Right ventricle myocardium inferior (tissue), 1 donor: ENCODE data around the gene TRH. TPM values are rescaled to one million over a fixed set of nuclear protein-coding genes. Genes with fewer than 3 reads are reported as not detected.
"Not testable (repeated sequence)": the region's sequence is repeated elsewhere in the genome, so short reads cannot be mapped to it uniquely, and the experiment has no call there.

ENCODE experiments used
- ATAC-seq: fragments of 200-7000 bp; cut with Tn5 transposase; one replicate; pipeline ENCODE4 v1.9.1; 2020; ENCODE audit warnings: mild to moderate bottlenecking, moderate library complexity
- DNase-seq: peaks from one replicate; pipeline ENCODE4 v3.0.0; 2021; ENCODE audit errors: missing footprints
- intact Hi-C: fragments of 100-400 bp; cut with DNase I; formaldehyde crosslinking; loops from one replicate; pipeline ENCODE4 v1.11.0; 2022
- total RNA-seq: library from RNA; stranded (reverse); fragmentation: NEBNext Ultra II Directional; extraction: Animal tissue kit (Norgen Biotek cat#: 25700); gene quantifications from one replicate; pipeline ENCODE4 v1.2.1, GENCODE V29; 2021
- donor health status: DM: no; HTN: yes; CAD: no; lungs with severe emphysema.

Gene TRH
- total RNA-seq, 1 donor from 2014 or later = not detected

DNA sequence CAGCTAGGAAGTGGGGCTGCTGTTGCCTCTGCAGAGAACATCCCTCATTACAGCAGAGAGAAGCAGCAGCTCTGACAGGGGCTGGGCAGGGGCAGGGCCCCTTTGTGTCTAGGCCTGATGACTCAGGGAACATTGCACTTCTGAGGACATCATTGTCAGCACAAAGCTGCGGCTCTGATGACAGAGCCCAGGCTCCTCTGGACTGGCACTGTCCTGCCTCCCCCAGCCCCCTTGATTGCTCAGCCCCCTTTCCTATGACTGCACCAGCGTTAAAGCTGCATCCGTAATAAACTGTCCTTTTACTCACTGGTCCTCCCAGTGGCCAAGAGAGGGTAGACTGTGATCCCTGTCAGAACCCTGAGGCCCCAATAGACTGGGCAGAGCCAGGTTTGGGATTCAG lies 18.3 kb downstream of the TRH start:
- DNase-seq (no peak), ATAC-seq (no peak)
- intact Hi-C loops = no loop called here

DNA sequence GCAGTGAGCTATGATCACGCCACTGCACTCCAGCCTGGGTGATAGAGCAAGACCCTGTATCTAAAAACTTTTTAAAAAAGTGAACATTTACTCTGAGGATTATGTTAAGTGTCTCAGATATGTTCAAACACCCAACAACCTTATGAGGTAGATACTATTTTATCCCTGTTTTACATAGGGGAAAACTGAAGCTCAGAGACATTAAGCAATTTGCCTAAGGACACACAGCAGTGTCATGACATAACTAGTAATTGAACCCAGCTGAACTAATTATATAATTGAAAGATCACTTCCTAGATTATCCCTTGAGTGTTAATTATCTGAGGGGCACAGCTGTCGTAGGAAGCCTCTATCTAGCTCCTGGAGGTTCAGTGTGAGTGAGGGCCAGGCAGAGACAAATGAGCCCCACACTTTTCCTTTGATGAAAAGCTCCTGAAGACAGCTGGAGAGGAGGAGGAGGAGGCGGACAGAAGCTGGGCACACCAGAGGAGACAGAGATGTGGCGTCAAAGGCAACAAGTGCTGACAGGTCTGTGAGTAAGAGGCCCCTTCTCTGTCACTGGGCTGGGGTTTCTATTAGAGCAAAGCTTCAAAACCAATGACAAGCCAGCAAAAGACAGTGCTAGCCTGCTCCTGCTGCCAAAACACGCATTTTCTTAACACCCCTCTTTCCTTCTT lies 20.5 kb downstream of the TRH start:
- ATAC-seq (no peak), DNase-seq (no peak)
- intact Hi-C loops = no loop called here

DNA sequence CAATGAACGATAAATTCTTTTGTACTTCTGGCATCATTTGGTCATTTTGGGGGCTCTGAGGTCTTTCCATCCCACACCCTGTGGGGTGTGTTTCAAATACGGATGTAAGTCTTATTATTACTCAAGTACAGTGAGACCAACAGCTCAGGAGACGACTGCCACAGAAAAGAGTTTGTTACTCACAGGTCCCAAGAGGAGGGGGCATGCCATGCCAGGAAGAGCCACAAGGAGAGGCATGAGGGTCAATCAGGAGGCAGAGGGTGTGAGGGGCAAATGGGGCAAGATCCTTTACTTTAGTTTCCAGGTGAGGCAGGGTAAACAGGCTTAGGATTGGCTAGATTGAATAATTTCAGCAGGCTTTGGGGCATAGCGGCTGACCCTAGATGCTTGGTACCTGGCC lies 21.6 kb downstream of the TRH start:
- DNase-seq = no peak
- intact Hi-C loops = no loop called here
- ATAC-seq = no peak

DNA sequence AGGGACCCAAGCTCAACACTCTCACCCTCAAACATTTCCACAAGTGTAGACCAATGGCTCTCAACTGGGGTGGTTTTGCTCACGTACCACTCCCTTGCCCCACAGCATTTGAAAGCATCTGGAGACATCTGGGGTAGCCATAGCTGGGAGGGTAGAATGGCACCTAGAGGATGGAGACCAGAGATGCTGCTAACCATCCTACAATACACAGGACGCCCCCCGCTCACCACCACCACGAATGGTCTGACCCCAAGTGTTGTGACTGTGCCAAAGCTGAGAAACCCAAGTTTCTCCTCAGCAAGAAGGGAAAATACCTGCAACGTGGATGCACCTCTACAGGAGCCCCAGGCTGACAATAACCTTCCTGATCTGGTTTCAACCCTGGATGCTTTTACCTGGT lies 24.7 kb downstream of the TRH start:
- intact Hi-C loops, ATAC-seq, DNase-seq: not testable (repeated sequence)

DNA sequence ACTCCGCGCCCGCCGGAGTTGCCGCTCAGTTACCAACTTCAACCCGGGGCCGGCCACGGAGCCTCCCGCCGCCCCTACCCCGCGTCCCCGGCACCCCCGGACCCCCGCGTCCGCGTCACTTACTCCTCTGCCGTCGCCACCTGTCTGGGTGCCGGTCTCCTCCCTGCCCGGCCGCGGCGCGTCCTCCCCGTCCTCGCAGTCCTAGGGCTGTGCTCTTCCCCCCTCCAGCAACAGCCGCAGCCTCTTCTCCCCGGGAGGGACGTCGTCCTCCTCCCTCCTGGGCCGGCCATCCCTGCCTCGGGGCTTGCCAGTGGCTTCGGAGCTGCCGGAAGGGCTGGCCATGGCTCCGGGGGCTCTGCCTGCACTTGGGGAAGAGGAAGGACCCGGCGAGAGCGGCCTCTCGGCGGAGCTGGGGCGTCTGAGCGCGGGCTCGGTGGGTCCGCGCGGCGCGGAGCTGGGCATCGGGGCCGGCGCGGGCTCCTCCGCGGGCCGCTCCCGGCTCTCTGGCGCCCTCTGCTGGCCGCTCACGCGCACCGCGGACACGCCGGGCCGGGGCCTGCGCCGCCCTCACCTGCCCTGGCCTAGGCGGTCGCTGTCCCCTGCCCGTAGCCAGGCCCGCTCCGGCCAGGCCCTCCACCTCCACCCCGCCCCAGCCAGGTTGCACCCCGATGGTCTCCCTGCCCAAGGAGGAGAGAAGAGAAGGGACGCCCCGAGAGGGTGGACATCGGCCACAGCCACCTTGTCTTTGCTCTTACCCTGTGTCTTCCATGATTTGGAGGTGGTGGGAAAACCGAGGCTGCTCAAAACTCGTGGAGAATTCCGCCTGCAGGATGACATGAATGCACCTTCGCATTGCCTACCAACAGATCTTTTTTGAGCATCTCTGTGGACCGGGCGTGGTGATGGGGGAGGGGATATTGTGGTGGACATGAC lies 28.4 kb downstream of the TRH start:
- ATAC-seq = not testable (repeated sequence)
- peak; percentile 84 for DNase-seq

DNA sequence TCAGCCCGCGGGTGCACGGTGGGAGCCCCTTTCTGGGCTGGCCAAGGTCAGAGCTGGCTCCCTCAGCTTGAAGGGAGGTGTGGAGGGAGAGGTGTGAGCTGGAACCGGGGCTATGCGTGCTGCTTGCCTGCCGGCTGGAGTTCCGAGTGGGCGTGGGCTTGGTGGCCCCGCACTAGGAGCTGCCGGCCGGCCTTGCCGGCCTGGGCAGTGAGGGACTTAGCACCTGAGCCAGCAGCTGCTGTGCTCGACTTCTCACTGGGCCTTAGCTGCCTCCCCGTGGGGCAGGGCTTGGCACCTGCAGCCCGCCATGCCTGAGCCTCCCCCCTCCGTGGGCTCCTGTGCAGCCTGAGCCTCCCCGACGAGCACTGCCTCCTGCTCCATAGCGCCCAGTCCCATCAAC lies 36.0 kb downstream of the TRH start:
- intact Hi-C loops = no loop called here
- DNase-seq = no peak
- no peak for ATAC-seq

More for the DNA sequence above, 28.4 kb downstream of the TRH start:
- intact Hi-C loops = loop anchor here (1.0 kb wide), 1 partner anchor 61 kb away; no protein-coding TSS in a partner anchor

DNA sequence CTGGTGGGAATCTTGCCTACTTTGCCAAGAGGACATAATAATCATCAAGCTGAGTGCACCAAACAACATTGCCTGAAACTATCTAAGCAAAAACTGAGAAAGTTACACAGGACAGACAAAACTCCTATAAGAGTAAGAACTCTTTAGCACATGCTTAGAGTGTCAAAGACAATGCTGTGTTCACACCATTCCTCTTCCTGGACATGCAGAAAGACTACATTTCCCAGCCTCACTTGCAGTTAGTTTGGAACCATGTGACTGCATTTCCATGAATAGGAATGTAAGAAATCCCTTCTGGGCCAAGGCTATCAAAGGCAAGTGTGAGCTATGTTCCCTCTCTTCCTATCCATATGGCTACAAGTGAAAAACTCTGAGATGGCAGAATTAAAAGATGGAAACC lies 37.6 kb downstream of the TRH start:
- DNase-seq, intact Hi-C loops, ATAC-seq: not testable (repeated sequence)

DNA sequence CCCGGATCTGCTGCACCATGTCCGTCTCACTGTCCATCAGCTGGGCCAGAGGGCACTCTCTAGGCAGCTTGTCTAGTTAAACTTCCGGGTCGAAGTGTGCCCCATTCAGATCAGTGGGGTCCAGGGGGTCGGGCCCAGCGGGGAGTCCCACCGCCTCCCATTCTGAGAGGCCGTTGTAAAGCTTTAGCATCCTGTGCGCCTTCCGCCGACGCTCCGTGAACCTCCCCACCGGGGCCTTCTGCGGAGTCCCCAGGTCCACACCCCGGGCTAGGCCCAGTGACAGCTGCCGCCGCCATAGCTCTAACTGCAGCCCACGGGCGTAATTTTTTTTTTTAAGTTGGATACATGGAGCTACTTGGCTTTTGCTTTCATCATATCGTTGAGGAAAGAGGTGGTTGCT lies 38.7 kb downstream of the TRH start:
- DNase-seq, ATAC-seq, intact Hi-C loops: not testable (repeated sequence)

DNA sequence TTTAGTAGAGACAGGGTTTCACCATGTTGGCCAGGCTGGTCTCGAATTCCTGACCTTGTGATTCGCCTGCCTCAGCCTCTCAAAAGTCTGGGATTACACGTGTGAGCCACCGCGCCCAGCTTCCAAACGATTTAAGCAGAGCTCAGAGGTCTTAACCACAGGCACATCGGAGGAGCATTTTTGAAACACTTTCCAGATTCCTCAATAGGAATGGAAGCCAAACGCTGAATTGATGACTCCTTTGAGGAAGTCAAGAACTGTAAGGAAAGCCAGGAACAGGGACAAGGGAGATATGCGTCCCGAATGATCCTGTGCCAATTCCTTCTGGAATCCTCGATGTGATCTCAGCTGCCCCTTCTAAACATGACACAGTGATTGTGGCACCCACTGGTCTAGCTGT lies 40.0 kb downstream of the TRH start:
- ATAC-seq (no peak), DNase-seq (no peak)
- intact Hi-C loops = no loop called here

DNA sequence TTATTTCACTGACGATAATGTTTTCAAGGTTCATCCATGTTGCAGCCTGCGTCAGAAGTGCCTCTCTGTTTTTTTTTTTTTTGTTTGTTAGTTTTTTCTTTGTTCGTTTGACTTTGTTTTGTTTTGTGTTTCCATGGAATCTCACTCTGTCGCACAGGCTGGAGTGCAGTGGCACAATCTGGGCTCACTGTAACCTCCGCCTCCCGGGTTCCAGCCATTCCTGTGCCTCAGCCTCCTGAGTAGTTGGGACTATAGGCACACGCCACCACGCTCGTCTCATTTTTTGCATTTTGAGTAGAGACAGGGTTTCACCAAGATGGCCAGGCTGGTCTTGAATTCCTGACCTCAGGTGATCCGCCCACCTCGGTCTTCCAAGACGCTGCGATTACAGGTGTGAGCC lies 43.1 kb downstream of the TRH start:
- intact Hi-C loops, ATAC-seq, DNase-seq: not testable (repeated sequence)

DNA sequence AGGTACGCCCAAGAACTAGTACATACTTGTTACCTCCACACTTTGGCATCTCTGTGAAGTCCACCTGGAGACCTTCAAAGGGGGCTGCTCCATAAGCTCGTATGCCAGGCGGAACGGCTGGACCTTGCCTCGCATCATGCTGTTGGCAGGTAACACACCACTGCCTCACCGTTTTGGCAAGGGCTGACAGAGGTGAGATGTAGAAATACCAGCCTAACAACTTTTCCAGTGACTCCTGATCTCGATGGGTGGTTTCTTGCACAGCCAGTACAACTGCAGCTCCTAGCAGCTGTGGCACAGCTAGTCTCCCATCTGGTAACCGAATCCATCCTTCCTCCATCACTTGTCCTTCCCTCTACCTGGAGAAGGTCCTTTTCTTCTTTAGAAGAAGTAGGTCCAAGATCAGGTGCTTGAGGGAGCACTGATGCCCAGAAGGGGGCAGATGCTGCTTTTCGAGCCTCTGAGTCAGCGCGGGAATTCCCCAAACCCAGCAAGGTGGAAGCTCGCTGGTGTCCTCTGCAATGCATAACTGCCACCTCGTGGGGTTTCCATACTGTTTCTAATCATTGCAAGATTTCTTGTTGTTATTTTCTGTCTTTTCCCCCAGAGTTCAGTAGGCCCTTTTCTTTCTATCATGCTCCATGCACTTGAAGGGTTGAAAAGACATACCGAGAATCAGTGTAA lies 51.8 kb downstream of the TRH start:
- intact Hi-C loops, ATAC-seq, DNase-seq: not testable (repeated sequence)

DNA sequence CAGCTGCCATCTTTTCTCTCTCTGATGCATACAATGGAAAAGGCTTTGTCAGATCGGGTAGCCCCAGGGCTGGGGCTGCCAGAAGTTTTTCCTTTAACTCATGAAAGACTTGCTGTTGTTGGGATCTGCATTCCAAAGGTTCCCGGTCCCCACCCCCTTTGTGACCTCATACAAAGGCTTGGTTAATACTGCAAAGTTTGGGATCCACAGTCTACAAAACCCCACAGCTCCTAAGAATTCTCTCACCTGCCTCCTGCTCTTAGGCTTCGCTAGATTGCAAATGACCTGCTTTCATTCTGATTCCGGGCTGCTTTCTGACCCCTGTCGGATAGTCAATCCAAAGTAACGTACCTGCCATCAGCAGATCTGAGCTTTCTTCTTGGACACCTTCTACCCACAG lies 52.9 kb downstream of the TRH start:
- intact Hi-C loops, DNase-seq, ATAC-seq: not testable (repeated sequence)

Other genes with a start within 250 kb of the TRH start
- 29.1 TPM for gene TMCC1, start 81.0 kb upstream of the TRH start, total RNA-seq
- not detected for gene ALG1L2, start 107.1 kb downstream of the TRH start, total RNA-seq